Endothelial cell of umbilical vein (primary cell): ENCODE measurements around the gene ABLIM1. TPM values are rescaled to one million over a fixed set of nuclear protein-coding genes. Genes with fewer than 3 reads are reported as not detected.

Experiments
- BruUV-seq: library from RNA; stranded (reverse); fragments of 400-500 nt; replicated peaks from 2 replicates; lab custom pipeline; 2021; lab: Mats Ljungman, UMichigan
- CTCF ChIA-PET: fragments of 300-600, 350-600 bp; sonication (Branson Sonifier 250); formaldehyde crosslinking; loops from one replicate; lab custom pipeline; 2021; ENCODE audit warnings: antibody characterized with exemption, inconsistent platforms; lab: Charles Lee
- POLR2A ChIA-PET: fragments of 300-600, 350-600 bp; sonication (Branson Sonifier 250); formaldehyde crosslinking; loops from one replicate; lab custom pipeline; 2021; ENCODE audit warnings: antibody characterized with exemption, inconsistent platforms; lab: Charles Lee
- DNase-seq: peaks from one replicate; pipeline ENCODE4 v3.0.0-alpha.2; 2011; ENCODE audit warnings: low read depth, low spot score
- FAIRE-seq: peaks from 2 replicates; lab custom pipeline; 2011; peaks lifted over from hg19 to GRCh38; lab: Jason Lieb, UNC
- H2AFZ ChIP-seq: 2 replicates; pipeline ENCODE4 v1.6.0; 2012; ENCODE audit warnings: low read depth, low read length, control low read depth, inconsistent platforms
- H3K27ac ChIP-seq: 2 replicates; pipeline ENCODE4 v1.5.1; 2011; ENCODE audit warnings: low read depth, mild to moderate bottlenecking, control low read depth, low read length, moderate library complexity; ENCODE audit not compliant: insufficient read depth
- H3K27me3 ChIP-seq, 2 experiments: 2 replicates each; pipeline versions ENCODE4 v1.6.0 to v1.6.1; 2011; ENCODE audit warnings: low read length in 2 of 2, mixed read lengths in 1 of 2; ENCODE audit not compliant: control insufficient read depth in 2 of 2, insufficient read depth in 2 of 2
- H3K36me3 ChIP-seq, 2 experiments: 2 replicates in 1 of 2; 3 replicates in 1 of 2; pipeline ENCODE4 v1.5.1; 2011; ENCODE audit warnings: low read length in 2 of 2, mild to moderate bottlenecking in 1 of 2, moderate library complexity in 1 of 2; ENCODE audit not compliant: control insufficient read depth in 2 of 2, insufficient read depth in 2 of 2; ENCODE audit errors: extremely low read depth in 1 of 2
- H3K4me1 ChIP-seq: 3 replicates; pipeline ENCODE4 v1.5.1; 2011; ENCODE audit warnings: mild to moderate bottlenecking, low read length; ENCODE audit not compliant: control insufficient read depth, insufficient read depth; ENCODE audit errors: extremely low read depth
- H3K4me2 ChIP-seq: 2 replicates; pipeline ENCODE4 v1.6.1; 2011; ENCODE audit warnings: low read length, control low read depth, mixed read lengths; ENCODE audit not compliant: insufficient read depth
- H3K4me3 ChIP-seq, 3 experiments: fragments of 200-600 bp in 1 of 3; sonication (generic), shearing (Covaris generic) in 1 of 3; replicated peaks in 1 of 3; 2 replicates each; pipeline ENCODE4 v1.5.1; 2011 to 2016; ENCODE audit warnings: control low read depth in 3 of 3, low read length in 3 of 3, mild to moderate bottlenecking in 2 of 3, inconsistent platforms in 1 of 3, low read depth in 1 of 3, moderate library complexity in 1 of 3; ENCODE audit not compliant: insufficient read depth in 1 of 3
- H3K79me2 ChIP-seq: 2 replicates; pipeline ENCODE4 v1.6.0; 2012; ENCODE audit warnings: low read length, inconsistent platforms; ENCODE audit not compliant: control insufficient read depth, insufficient read depth
- H3K9ac ChIP-seq: replicated peaks from 2 replicates; pipeline ENCODE3; 2011; ENCODE audit warnings: low read length, control low read depth; ENCODE audit not compliant: insufficient read depth; ENCODE audit errors: extremely low read depth
- H3K9me1 ChIP-seq: replicated peaks from 3 replicates; pipeline ENCODE4 v1.6.0; 2011; ENCODE audit warnings: mild to moderate bottlenecking, low read length; ENCODE audit not compliant: control insufficient read depth, insufficient read depth; ENCODE audit errors: extremely low read depth
- H3K9me3 ChIP-seq: replicated peaks from 2 replicates; pipeline ENCODE4 v1.5.1; 2012; ENCODE audit warnings: low read length, inconsistent platforms; ENCODE audit not compliant: control insufficient read depth, insufficient read depth
- H4K20me1 ChIP-seq: replicated peaks from 2 replicates; pipeline ENCODE3; 2011; ENCODE audit warnings: mild to moderate bottlenecking, low read length; ENCODE audit not compliant: control insufficient read depth, insufficient read depth; ENCODE audit errors: extremely low read depth
- CTCF ChIP-seq, 2 donors: IDR thresholded peaks; 1 replicate in 1 of 2; 2 replicates in 1 of 2; pipeline ENCODE4 v1.5.1; 2011; ENCODE audit warnings: low read length in 2 of 2, mild to moderate bottlenecking in 2 of 2, moderate library complexity in 2 of 2, control low read depth in 1 of 2, inconsistent platforms in 1 of 2, low read depth in 1 of 2; ENCODE audit not compliant: insufficient read depth in 1 of 2; ENCODE audit errors: extremely low read depth in 1 of 2
- JUN ChIP-seq: IDR thresholded peaks from 2 replicates; pipeline ENCODE4 v1.6.1; 2011; ENCODE audit warnings: borderline replicate concordance, low read depth; ENCODE audit not compliant: insufficient read length, insufficient read depth
- MYC ChIP-seq: IDR thresholded peaks from one replicate; pipeline ENCODE4 v1.6.1; 2011; ENCODE audit warnings: mild to moderate bottlenecking, low read depth, low read length
- POLR2A ChIP-seq: IDR thresholded peaks from 2 replicates; pipeline ENCODE4 v1.6.1; 2012; ENCODE audit warnings: low read depth, mild to moderate bottlenecking, control low read depth, low read length
- POLR2AphosphoS5 ChIP-seq: IDR thresholded peaks from 2 replicates; pipeline ENCODE4 v1.6.1; 2012; ENCODE audit warnings: low read depth, mild to moderate bottlenecking, control low read depth, low read length, moderate library complexity; ENCODE audit not compliant: insufficient read depth
- dilution Hi-C: fragments of 300-500 bp; cut with MboI; formaldehyde crosslinking; loops from one replicate; pipeline ENCODE4 v1.15.0; 2019; ENCODE audit warnings: low sequenced_read_pairs; ENCODE audit not compliant: extremely low pct_ligation_motif_present
- intact Hi-C: fragments of 100-400 bp; cut with micrococcal nuclease; formaldehyde crosslinking; loops from one replicate; pipeline ENCODE4 v1.10.0; 2022
- polyA plus RNA-seq, 4 experiments: library from polyadenylated mRNA; depleted of rRNA in 3 of 4; stranded (reverse) in 3 of 4; unstranded in 1 of 4; fragments of >200 nt; gene quantifications; 2 replicates each; pipeline versions ENCODE4 v1.2.1 to v1.2.3, GENCODE V29; 2011 to 2012; ENCODE audit warnings: missing spikeins in 1 of 4
- total RNA-seq: library from RNA; stranded (reverse); gene quantifications from 2 replicates; pipeline ENCODE4 v1.2.3, GENCODE V29; 2021

The ABLIM1 gene
- total and polyA plus RNA-seq, 2 donors (not counting 3 experiments of a cell fraction or from before 2014, with no cell fraction given), result 128 to 235 TPM

GRCh38 chr10:114616103-114616502 is 42.0 kb downstream of the ABLIM1 start:
- BruUV-seq, result no TSS peak
- Histone ChIP-seq H3K4me2 (no peak overlapping the region), H3K9me3 (no peaks in the 10 kb centered on the region), H3K36me3 (no peaks in the 10 kb centered on the region), H3K79me2 (no peaks in the 10 kb centered on the region), H3K9me1 (no peaks in the 10 kb centered on the region), H4K20me1 (no peaks in the 10 kb centered on the region), H3K4me1 (no peaks in the 10 kb centered on the region), H3K4me3 (no peak overlapping the region), H3K27me3 (no peaks in the 10 kb centered on the region), H3K27ac (no peak overlapping the region), H3K9ac (no peak overlapping the region), H2AFZ (no peak overlapping the region)
- DNase-seq (no peak), FAIRE-seq (no peak)
- TF ChIP-seq POLR2AphosphoS5 (no peak), POLR2A (no peak), CTCF (IDR thresholded peaks at IDR 0.05; ENCODE audit: extremely low read depth in 1 of 2, insufficient read depth in 1 of 2, low read depth in 1 of 2, low read length in 2 of 2) (no peak), JUN (no peak)
- intact Hi-C loops, result no loop called here
- dilution Hi-C loops, result no loop called here
- ChIA-PET CTCF (interaction anchor here (0.6 to 1.6 kb wide), 4 partner anchors 16 to 79 kb away, joined by 3 to 9 read pairs (median 3); no protein-coding TSS in a partner anchor), POLR2A (no interaction called here)

DNA sequence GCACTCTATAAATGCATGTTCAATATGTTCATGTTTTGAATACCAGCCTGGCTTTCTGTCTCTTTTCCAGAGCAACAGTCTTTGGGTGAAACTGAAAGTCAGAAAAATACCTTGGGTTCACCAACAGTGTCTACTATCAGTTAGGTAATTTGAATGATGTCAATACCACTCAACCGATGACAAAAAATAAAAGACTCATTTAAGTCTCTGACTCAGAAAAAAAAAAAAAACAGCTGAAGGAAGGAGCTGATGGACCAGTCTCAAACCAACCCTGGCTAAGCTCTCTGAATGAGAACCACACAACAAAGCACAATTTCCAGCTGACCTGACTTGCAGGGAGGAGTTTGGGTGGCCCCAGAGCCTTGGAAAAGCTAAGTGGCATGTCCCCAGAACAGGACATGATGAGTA is 42.5 kb downstream of the ABLIM1 start:
- intact Hi-C loops, result no loop called here
- H3K4me3 ChIP-seq, result no peak overlapping the region
- H3K79me2 ChIP-seq, result no peaks in the 10 kb centered on the region
- no TSS peak for BruUV-seq
- H3K9me1 ChIP-seq, result no peaks in the 10 kb centered on the region
- H3K9me3 ChIP-seq, result no peaks in the 10 kb centered on the region
- no peaks in the 10 kb centered on the region for H3K36me3 ChIP-seq
- TF ChIP-seq JUN (no peak), MYC (no peak)
- no peak overlapping the region for H2AFZ ChIP-seq
- no peak overlapping the region for H3K27ac ChIP-seq
- no peak overlapping the region for H3K9ac ChIP-seq
- H4K20me1 ChIP-seq, result no peaks in the 10 kb centered on the region
- FAIRE-seq, result no peak
- no peak for DNase-seq
- ChIA-PET POLR2A (no interaction called here), CTCF (interaction anchor here (0.6 to 1.6 kb wide), 4 partner anchors 17 to 79 kb away, joined by 3 to 9 read pairs (median 3); no protein-coding TSS in a partner anchor)
- H3K4me2 ChIP-seq, result no peak overlapping the region
- no peaks in the 10 kb centered on the region for H3K27me3 ChIP-seq
- no peaks in the 10 kb centered on the region for H3K4me1 ChIP-seq
- dilution Hi-C loops, result no loop called here
